Measurements from ENCODE around the gene AURKA. TPM values are rescaled to one million over a fixed set of nuclear protein-coding genes. Genes with fewer than 3 reads are reported as not detected.

Gene AURKA
- 94.0 to 106 TPM (median 104 TPM) in 5 replicates for total RNA-seq (2022; extraction: Qiagen RNA extraction)

GRCh38 chr20:56392132-56392880 is at the start of gene AURKA, which contains the start of gene CSTF1:
Gene AURKA, minus strand, starts transcription at chr20:56392215. Its CDS starts 4,018 bp downstream, at chr20:56388197.
Gene CSTF1, plus strand, starts transcription at chr20:56392645. Its CDS starts 2,908 bp downstream, at chr20:56395553.

GRCh38 chr20:56411759-56412472 is 19.9 kb upstream of the AURKA start, which contains the start of gene CASS4:
Gene CASS4, plus strand, starts transcription at chr20:56412260. Its CDS starts 199 bp downstream, at chr20:56412459.

GRCh38 chr20:56358600-56359211 is 33.3 kb downstream of the AURKA start, which contains the start of gene FAM210B:
Gene FAM210B, plus strand, starts transcription at chr20:56358974. Its CDS starts 32 bp downstream, at chr20:56359006.

Other genes starting within 250 kb of the AURKA start
- gene MC3R, start 143.5 kb downstream of the AURKA start, total RNA-seq (2022; extraction: Qiagen RNA extraction) = not detected in 5 replicates
- 9.8 to 13.1 TPM (median 11.7 TPM) in 5 replicates for gene FAM210B, start 33.2 kb downstream of the AURKA start, total RNA-seq (2022; extraction: Qiagen RNA extraction)
- gene CSTF1, start 430 bp upstream of the AURKA start, total RNA-seq (2022; extraction: Qiagen RNA extraction) = 35.4 to 37.5 TPM (median 37.2 TPM) in 5 replicates
- 0.02 to 0.07 TPM (median 0.05 TPM) in 4 of 5 replicates, not detected in the other for gene CASS4, start 20.0 kb upstream of the AURKA start, total RNA-seq (2022; extraction: Qiagen RNA extraction)
- gene RTF2, start 76.4 kb upstream of the AURKA start, total RNA-seq (2022; extraction: Qiagen RNA extraction) = 83.1 to 93.8 TPM (median 89.0 TPM) in 5 replicates
- 0.33 to 0.65 TPM (median 0.37 TPM) in 5 replicates for gene FAM209A, start 132.5 kb upstream of the AURKA start, total RNA-seq (2022; extraction: Qiagen RNA extraction)
- gene FAM209B, start 141.0 kb upstream of the AURKA start, total RNA-seq (2022; extraction: Qiagen RNA extraction) = 0.17 to 0.48 TPM (median 0.28 TPM) in 5 replicates
- 11.1 to 14.9 TPM (median 12.9 TPM) in 5 replicates for gene TFAP2C, start 237.1 kb upstream of the AURKA start, total RNA-seq (2022; extraction: Qiagen RNA extraction)

Data from A549 treated with dexamethasone at 1 μM for 4 hours (cell line).